ENCODE data around the gene DGUOK. TPM values are rescaled to one million over a fixed set of nuclear protein-coding genes. Genes with fewer than 3 reads are reported as not detected.

Gene DGUOK
- total RNA-seq, 1 donor from 2014 or later, result 40.8 TPM

GRCh38 chr2:73990531-73990930 lies 63.9 kb downstream of the DGUOK start:
- TF ChIP-seq, protein P1, sequence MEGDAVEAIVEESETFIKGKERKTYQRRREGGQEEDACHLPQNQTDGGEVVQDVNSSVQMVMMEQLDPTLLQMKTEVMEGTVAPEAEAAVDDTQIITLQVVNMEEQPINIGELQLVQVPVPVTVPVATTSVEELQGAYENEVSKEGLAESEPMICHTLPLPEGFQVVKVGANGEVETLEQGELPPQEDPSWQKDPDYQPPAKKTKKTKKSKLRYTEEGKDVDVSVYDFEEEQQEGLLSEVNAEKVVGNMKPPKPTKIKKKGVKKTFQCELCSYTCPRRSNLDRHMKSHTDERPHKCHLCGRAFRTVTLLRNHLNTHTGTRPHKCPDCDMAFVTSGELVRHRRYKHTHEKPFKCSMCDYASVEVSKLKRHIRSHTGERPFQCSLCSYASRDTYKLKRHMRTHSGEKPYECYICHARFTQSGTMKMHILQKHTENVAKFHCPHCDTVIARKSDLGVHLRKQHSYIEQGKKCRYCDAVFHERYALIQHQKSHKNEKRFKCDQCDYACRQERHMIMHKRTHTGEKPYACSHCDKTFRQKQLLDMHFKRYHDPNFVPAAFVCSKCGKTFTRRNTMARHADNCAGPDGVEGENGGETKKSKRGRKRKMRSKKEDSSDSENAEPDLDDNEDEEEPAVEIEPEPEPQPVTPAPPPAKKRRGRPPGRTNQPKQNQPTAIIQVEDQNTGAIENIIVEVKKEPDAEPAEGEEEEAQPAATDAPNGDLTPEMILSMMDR (IDR thresholded peaks at IDR 0.05; ENCODE audit: insufficient read depth, low read length, severe bottlenecking), result no peak
- DNase-seq (ENCODE audit: low read depth) (no peak), FAIRE-seq (no peak)
- Histone ChIP-seq H3K27me3 (ENCODE audit: control insufficient read depth, insufficient read depth, low read length) (no peaks in the 10 kb centered on the region), H3K4me3 (ENCODE audit: low read depth, low read length) (no peak overlapping the region), H3K36me3 (ENCODE audit: control insufficient read depth, insufficient read depth, low read length) (peaks cover 8% of the 10 kb centered on the region)

DNA sequence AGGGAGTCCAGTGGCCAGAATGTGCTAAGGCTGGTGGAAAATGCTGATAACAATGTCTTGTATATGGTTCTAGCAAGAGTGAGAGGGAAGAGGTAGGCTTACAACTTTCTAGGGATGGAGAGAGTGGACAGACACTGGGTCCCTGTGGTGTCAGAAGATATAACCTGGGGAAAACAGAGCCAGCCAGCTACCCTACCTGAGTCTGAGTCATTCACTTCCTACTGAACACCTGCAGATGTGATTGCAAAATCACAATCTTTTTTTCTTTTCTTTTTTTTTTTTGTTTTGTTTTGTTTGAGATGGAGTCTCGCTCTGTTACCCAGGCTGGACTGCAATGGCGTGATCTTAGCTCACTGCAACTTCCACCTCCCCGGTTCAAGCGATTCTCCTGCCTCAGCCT lies 65.4 kb downstream of the DGUOK start:
- FAIRE-seq, result no peak
- peak; percentile 83 for DNase-seq (ENCODE audit: low read depth)
- H3K27me3 ChIP-seq (ENCODE audit: control insufficient read depth, insufficient read depth, low read length), result no peaks in the 10 kb centered on the region
- TF ChIP-seq, protein P1 (IDR thresholded peaks at IDR 0.05; ENCODE audit: insufficient read depth, low read length, severe bottlenecking), result no peak
- H3K36me3 ChIP-seq (ENCODE audit: control insufficient read depth, insufficient read depth, low read length), result peaks cover 5% of the 10 kb centered on the region
- no peak overlapping the region for H3K4me3 ChIP-seq (ENCODE audit: low read depth, low read length)

DNA sequence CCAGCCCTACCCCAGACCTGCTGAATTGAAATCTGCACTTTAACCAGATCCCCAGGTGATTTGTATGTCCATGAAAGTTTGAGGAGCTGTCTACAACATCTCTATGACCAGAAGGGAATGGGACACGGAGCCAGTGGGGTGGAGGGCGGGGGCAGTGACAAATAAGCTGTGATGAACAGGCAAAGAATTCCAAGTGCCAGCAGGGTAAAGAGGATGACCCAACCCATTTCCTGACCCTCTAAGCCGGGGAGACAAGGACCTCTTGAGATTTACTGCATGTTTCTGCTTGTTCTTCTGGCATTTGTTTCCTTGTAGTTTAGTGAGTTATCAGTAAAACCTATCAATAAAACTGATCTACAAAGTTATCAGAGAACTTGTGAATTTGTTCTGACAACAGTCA lies 66.7 kb downstream of the DGUOK start:
- peak; percentile 75 for DNase-seq (ENCODE audit: low read depth)
- H3K4me3 ChIP-seq (ENCODE audit: low read depth, low read length), result no peak overlapping the region
- no peaks in the 10 kb centered on the region for H3K27me3 ChIP-seq (ENCODE audit: control insufficient read depth, insufficient read depth, low read length)
- TF ChIP-seq, protein P1 (IDR thresholded peaks at IDR 0.05; ENCODE audit: insufficient read depth, low read length, severe bottlenecking), result no peak
- FAIRE-seq, result no peak
- H3K36me3 ChIP-seq (ENCODE audit: control insufficient read depth, insufficient read depth, low read length), result peaks cover 5% of the 10 kb centered on the region

DNA sequence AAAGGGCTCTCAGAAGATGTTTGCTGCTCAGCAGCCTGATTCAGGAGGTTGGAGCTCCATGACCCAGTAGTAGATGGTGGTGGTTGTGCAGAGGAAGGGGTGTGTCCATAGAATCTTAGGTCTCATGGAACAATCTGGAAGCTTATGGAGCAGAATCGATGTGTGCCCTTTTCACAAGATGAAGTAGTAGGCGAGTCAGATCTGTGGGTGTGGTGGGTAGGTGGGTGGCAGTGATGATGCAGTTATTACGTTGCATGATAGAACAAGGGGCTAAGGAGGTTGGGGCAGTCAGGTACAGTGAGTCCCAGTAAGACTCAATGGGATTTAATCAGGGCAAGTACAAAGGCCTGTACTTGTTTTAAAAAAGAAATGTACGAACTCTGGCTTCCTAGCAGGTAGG lies 67.1 kb downstream of the DGUOK start:
- TF ChIP-seq, protein P1 (IDR thresholded peaks at IDR 0.05; ENCODE audit: insufficient read depth, low read length, severe bottlenecking), result no peak
- FAIRE-seq, result no peak
- Histone ChIP-seq H3K27me3 (ENCODE audit: control insufficient read depth, insufficient read depth, low read length) (no peaks in the 10 kb centered on the region), H3K4me3 (ENCODE audit: low read depth, low read length) (no peak overlapping the region), H3K36me3 (ENCODE audit: control insufficient read depth, insufficient read depth, low read length) (peaks cover 5% of the 10 kb centered on the region)
- DNase-seq (ENCODE audit: low read depth), result no peak

DNA sequence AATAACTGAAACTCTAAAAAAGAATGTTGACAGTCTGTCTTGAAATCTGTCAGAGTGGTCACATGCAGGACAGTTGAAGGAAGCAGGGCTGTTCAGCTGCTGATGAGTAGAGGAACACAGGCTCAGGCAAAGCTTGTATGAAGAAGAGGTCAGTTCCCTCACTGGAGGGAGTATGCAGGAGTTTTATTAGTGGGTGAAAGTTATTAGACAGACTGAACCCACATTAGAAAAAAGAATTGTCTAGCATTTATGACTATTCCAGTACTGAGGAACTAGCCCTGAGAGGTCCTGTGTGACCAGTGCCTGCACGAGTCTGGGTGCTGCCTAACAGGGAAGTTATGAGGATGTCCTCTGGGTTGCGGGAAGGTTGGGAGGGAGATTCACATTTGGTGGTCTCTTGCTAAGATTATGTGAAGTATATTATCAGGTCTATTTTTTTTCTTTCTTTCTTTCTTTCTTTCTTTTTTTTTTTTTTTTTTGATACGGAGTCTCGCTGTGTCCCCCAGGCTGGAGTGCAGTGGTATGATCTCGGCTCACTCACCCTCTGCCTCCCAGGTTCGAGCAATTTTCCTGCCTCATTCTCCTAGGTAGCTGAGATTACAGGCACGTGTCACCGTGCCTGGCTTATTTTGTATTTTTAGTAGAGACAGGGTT lies 67.6 kb downstream of the DGUOK start:
- TF ChIP-seq, protein P1 (IDR thresholded peaks at IDR 0.05; ENCODE audit: insufficient read depth, low read length, severe bottlenecking), result no peak
- FAIRE-seq (no peak), DNase-seq (ENCODE audit: low read depth) (no peak)
- Histone ChIP-seq H3K36me3 (ENCODE audit: control insufficient read depth, insufficient read depth, low read length) (peaks cover 5% of the 10 kb centered on the region), H3K4me3 (ENCODE audit: low read depth, low read length) (no peak overlapping the region), H3K27me3 (ENCODE audit: control insufficient read depth, insufficient read depth, low read length) (no peaks in the 10 kb centered on the region)

- no peaks in the 10 kb centered on the region for H3K36me3 ChIP-seq (ENCODE audit: control insufficient read depth, insufficient read depth, low read length)
- no peak for FAIRE-seq
- TF ChIP-seq, protein P1 (IDR thresholded peaks at IDR 0.05; ENCODE audit: insufficient read depth, low read length, severe bottlenecking), result no peak
- H3K4me3 ChIP-seq (ENCODE audit: low read depth, low read length), result no peak overlapping the region
- DNase-seq (ENCODE audit: low read depth), result no peak
- H3K27me3 ChIP-seq (ENCODE audit: control insufficient read depth, insufficient read depth, low read length), result no peaks in the 10 kb centered on the region
These were observed 69.1 kb downstream of the DGUOK start for GRCh38 chr2:73995810-73996209.

All from bronchial epithelial cell (primary cell).